NCI-H2227 (cell line): Measurements from ENCODE around the gene EIF5.

Source experiments
- DNase-seq: peaks from one replicate; lab custom pipeline; 2025; ENCODE audit not compliant: unreplicated experiment; lab: John Stamatoyannopoulos, UW

EIF5 gene

DNA sequence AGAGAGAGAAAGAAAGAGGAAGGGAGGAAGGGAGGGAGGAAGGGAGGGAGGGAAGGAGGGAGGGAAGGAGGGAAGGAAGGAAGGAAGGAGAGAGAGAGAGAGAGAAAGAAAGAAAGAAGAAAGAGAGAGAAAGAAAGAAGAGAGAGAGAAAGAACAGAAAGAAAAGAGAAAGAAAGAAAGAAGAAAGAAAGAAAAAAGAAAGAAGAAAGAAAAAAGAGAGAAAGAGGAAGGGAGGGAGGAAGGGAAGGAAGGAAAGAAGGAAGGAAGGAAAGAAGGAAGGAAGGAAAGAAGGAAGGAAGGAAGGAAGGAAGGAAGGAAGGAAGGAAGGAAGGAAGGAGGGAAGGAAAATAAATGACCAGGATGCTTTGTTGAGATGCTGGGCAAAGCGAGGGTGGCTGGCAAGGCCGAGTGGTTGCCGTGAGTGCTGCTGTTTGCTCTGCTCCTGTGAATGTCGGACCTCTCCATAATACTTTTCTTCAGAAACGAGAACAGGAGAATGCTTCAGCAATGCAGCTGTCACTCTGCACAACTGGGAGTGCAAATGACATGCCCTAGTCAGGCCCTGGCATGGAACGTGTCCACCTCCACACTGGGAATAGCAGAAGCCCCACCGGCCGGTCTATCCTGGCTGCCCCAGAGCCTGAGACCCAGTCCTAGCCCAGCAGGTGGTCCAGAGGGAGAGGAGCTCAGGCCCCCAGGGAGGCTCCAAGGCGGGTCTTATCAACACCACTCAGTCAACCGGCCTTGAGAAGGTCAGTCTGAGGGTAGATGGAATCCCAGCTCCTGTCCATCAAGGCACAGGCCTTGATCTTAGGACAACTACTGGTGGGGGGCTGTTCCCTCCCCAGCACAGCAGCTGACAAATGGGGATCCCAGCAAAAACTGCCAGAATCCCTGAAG lies 25.1 kb upstream of the EIF5 start:
- DNase-seq = no peak

DNA sequence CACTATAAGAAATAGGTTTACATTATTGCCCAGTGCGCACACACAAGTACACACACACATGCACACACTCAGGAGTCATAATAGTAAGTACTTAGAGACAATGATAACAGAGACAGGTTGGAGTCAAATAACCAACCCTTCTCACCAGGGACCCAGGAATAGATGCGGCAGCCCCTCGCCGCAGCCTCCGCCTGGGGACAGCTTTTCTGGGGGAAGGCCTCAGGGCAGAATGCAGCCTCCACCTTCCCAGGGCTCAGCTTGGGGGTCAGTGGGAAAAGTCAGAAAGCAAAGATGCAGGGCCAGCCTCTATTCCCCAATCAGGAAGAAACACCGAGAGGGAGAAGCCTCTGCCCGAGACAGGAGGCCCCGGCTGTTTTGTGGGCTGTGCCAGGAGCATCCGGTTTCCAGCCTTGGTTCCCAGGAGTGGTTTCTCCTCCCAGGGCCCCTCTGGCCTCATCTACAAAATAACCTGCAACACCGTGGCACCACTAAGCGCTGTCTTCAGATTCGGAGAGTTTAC lies 23.4 kb upstream of the EIF5 start:
- no peak for DNase-seq

GRCh38 chr14:103311171-103311997 lies 22.7 kb upstream of the EIF5 start:
- DNase-seq = no peak

DNA sequence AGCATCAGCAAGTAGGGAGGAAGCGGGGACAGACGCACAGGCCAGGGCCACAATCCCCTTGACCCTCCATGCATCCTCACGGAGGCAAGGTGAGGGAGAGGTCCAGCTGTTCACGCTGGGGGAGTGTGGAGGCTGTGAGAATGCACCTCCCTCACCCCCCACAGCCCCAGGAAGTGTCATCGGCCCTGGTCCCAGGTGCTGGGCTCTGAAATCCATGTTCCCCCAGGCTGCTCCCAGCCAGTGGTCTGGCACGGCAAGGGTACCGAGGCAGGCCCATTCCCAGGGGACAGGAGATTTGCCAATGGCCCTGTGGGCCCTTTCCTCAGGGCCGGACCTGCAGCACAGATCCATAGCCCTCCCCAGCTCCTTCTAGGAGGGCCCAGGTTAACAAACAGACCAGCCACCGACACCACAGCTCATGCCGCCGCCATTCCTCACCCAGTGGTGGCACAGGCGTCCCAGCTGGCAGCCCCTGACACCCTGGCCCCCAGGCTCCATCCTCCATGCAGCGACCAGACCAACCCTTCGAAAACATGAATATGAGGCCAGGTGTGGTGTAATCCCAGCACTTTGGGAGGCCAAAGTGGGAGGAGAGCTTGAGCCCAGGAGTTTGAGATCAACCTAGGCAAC lies 21.9 kb upstream of the EIF5 start:
- DNase-seq = no peak

- DNase-seq = no peak
These were observed 20.3 kb upstream of the EIF5 start for GRCh38 chr14:103313704-103314103.

GRCh38 chr14:103314496-103315277 lies 19.4 kb upstream of the EIF5 start:
- DNase-seq = no peak

GRCh38 chr14:103315351-103315911 lies 18.6 kb upstream of the EIF5 start:
- no peak for DNase-seq

DNA sequence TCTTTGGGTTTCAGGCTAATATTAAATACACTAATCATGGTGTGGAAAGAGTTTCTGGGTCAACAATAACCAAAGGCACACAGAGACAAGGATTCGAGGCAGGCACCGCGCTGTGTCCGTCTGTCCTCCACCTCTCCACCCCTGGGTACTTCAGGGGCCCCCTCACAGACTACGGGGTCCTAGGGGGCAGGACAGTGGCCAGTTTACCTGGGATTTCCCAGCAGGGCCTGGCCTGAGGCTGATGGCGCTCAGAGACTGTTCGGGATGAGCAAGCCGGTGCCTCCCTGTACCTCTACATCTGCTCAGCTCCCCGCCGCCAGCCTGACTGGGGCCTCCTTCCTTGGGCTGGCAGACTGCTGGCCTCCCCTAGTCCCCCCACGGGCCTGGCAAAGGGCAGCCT lies 18.1 kb upstream of the EIF5 start:
- DNase-seq = no peak

DNA sequence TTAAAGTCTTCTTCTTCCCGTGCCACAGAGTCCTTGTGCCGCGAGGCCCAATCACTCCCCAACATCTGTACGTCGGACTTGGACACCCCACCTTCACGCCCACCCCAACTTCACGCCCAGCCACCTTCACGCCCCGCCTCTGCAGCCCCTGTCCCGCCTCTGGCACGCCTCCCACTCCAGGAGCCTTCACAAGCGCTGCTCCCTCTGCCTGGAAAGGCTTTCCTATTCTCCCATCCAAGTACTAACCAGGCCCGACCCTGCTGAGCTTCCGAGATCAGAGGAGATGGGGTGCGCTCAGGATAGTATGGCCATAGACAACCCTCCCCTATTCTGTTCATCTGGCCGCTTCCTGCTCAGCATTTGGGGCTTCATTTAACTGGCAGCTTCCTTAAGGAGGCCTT lies 17.3 kb upstream of the EIF5 start:
- no peak for DNase-seq

DNA sequence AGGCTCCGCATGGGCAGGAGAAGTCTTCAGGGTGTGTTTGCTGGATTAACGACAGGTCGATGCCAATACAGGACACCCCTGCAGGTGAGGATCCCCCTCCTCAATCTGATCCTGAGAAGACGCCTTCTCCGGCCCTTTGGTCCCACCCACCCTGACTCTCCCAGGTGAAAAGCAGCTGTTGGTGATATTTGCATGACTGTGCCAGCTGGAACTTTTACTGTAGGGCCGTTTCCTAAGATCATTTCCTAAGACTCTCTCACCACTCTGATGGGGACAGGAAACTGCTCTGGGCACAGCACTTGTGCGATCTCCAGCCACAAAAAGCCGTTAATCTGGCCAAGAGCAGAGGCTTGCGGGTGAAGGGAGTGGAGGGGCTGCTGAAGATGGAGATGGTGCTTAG lies 16.8 kb upstream of the EIF5 start:
- DNase-seq = no peak

- no peak for DNase-seq
These were observed 16.0 kb upstream of the EIF5 start for GRCh38 chr14:103317976-103318580.

DNA sequence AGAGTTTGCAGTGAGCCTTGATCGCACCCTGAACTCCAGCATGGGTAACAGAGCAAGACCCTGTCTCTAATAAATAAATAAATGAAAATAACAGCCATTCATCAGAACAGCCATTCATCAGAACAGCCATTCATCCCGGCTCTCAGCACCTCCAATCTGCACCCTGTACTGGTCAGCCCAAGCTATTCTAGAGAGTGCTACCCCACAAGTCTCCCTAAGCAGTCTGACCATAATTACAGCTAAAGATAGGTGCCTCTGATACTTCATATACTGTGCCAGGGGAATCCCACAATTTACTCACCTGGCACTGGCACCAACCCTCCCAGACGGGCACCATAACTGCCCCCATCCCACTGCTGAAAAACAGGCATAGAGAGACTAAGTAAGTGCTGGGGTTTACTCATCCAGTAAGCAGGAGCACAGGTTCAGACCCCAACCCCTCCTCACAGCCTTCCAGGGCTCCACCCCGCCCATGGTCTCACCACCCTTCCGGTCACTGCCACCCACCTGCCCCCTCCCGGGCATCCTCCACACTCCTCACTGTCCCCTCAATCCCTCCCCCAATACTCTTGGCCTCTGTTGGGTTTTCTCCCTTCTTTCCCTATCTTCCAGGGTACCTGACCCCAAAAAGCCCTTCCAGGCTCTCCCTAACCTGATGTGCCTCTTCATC lies 15.2 kb upstream of the EIF5 start:
- DNase-seq = no peak

DNA sequence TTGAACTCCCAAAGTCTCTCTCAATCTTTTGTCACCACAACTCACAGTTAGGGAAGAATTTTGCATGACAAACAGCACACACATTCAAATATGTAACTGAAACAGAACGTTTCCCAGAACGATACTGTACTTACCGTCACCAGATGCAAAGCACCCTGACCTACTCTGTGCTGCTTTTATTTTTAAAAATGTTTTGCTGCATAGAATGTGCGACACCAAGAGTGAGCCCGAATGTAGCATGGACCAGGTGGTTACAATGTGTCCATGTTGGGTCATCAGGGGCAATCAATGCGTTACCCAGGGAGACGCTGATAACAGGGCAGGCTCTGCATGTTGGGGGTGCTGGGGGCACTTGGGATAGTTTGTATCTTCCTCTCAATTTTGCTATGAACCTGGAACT lies 14.6 kb upstream of the EIF5 start:
- DNase-seq = no peak

DNA sequence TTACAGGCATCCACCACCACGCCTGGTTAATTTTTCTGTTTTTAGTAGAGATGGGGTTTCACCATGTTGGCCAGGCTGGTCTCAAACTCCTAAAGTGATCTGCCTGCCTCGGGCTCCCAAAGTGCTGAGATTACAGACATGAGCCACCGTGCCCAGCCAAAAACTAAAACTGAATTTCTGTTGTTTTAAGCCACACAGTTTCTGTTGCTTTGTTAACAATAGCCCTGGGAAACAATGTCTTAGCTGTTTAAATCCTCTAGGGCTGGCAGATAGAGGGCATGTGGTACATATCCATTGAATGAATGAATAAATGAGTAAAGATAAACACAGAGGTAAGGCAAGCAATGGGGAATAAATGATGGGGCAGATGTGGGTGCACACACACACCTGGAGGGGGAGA lies 8.0 kb upstream of the EIF5 start:
- no peak for DNase-seq

- no peak for DNase-seq
These were observed 5.1 kb upstream of the EIF5 start for GRCh38 chr14:103328941-103329340.

DNA sequence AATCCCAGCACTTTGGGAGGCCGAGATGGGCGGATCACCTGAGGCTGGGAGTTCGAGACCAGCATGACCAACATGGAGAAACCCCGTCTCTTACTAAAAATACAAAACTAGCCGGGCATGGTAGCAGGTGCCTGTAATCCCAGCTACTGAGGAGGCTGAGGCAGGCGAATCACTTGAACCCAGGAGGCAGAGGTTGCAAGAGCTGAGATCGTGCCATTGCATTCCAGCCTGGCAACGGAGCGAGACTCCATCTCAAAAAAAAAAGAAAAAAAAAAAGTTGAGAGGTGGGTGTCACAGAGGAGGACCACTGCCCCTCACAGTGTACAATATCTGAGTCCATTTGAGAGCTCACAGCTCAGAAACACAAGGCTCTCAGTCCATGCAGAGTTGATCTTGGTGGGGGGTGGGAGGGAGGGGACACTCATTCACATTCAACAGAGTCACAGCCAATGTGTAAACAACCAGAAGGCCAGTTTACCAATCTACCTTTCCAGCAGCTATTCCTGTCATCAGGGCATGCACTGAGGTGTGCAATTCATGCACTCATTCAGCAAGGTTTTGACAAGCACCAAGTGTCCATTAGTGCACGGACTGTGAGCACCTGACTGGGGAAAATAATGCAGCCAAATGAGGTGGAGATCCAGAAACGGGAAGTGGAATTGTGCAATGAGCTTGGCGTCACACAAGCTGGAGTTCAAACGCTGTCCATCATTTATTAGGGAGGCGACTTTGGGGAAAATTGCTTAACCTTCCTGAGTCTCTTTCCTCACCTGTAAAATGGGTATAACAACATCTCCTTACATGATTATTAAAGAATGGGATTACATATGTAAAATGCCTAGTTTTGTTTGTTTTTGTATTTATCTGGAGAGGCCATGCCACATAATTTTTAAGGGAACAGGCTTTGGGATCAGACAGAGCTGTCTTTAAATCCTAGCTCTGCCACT lies 4.4 kb upstream of the EIF5 start:
- DNase-seq = peak; percentile 22

DNA sequence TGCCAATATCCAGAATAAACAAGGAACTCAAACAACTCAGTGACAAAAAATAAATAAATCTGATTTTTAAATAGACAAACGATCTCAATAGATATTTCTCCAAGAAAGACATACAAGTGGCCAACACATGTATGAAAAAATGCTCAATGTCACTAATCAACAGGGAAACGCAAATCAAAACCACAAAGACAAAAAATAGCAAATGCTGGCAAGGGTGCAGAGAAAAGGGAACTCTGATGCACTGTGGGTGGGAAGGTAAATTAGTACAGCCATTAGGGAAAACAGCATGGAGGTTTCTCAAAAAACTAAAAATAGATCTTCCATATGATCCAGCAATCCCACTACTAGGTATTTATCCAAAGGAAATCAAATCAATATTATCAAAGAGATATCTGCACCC lies 3.5 kb upstream of the EIF5 start:
- no peak for DNase-seq

GRCh38 chr14:103332143-103332919 lies 1.7 kb upstream of the EIF5 start:
- DNase-seq = peak; percentile 11
